ENCODE data around the gene UBIAD1. TPM values are rescaled to one million over a fixed set of nuclear protein-coding genes. Genes with fewer than 3 reads are reported as not detected.

The UBIAD1 gene
- total RNA-seq, 1 experiment from 2014 or later = 17.0 TPM

- H3K4me3 Mint-ChIP-seq (ENCODE audit: unreplicated experiment) = no peak overlapping the region
- no peaks in the 10 kb centered on the region for H3K4me1 Mint-ChIP-seq (ENCODE audit: low read depth, unreplicated experiment)
- H3K9me3 Mint-ChIP-seq (ENCODE audit: unreplicated experiment) = no peaks in the 10 kb centered on the region
- peaks cover 73% of the 10 kb centered on the region for H3K36me3 Mint-ChIP-seq (ENCODE audit: insufficient read depth, unreplicated experiment)
- Histone ChIP-seq H3K27me3 (replicated peaks; ENCODE audit: control insufficient read depth, insufficient read depth, low read length) (no peaks in the 10 kb centered on the region), H3K9me3 (no peaks in the 10 kb centered on the region), H3K4me3 (ENCODE audit: low read depth, low read length) (no peak overlapping the region), H3K4me1 (no peaks in the 10 kb centered on the region), H3K36me3 (ENCODE audit: control insufficient read depth, insufficient read depth, low read length) (no peaks in the 10 kb centered on the region)
- BruUV-seq (replicated peaks) = no TSS peak
- H3K27me3 Mint-ChIP-seq (ENCODE audit: insufficient read depth, unreplicated experiment) = no peaks in the 10 kb centered on the region
- no peak overlapping the region for H3K27ac Mint-ChIP-seq (ENCODE audit: unreplicated experiment)
- DNase-seq = no peak
- intact Hi-C loops (cut with micrococcal nuclease; ENCODE audit: unreplicated experiment) = no loop called here
- CTCF ChIA-PET = interaction anchor here (0.6 kb wide), 1 partner anchor 1546 kb away, joined by 7 read pairs; no protein-coding TSS in a partner anchor
- POLR2A ChIA-PET = no interaction called here
- TF ChIP-seq CTCF (IDR thresholded peaks at IDR 0.05; ENCODE audit: insufficient read depth in 1 of 2, low read depth in 1 of 2, low read length in 1 of 2, severe bottlenecking in 1 of 2, unreplicated experiment in 1 of 2) = no peak
Measured at GRCh38 chr1:11229203-11229602, 43.8 kb upstream of the UBIAD1 start.

- Histone ChIP-seq H3K4me1 (no peaks in the 10 kb centered on the region), H3K9me3 (no peaks in the 10 kb centered on the region), H3K36me3 (ENCODE audit: control insufficient read depth, insufficient read depth, low read length) (no peaks in the 10 kb centered on the region), H3K27me3 (replicated peaks; ENCODE audit: control insufficient read depth, insufficient read depth, low read length) (no peaks in the 10 kb centered on the region), H3K4me3 (ENCODE audit: low read depth, low read length) (no peak overlapping the region)
- Mint-ChIP-seq H3K27me3 (ENCODE audit: insufficient read depth, unreplicated experiment) (no peaks in the 10 kb centered on the region), H3K27ac (ENCODE audit: unreplicated experiment) (no peak overlapping the region), H3K36me3 (ENCODE audit: insufficient read depth, unreplicated experiment) (peaks cover 56% of the 10 kb centered on the region), H3K9me3 (ENCODE audit: unreplicated experiment) (no peaks in the 10 kb centered on the region), H3K4me1 (ENCODE audit: low read depth, unreplicated experiment) (no peaks in the 10 kb centered on the region), H3K4me3 (ENCODE audit: unreplicated experiment) (no peak overlapping the region)
- TF ChIP-seq CTCF (IDR thresholded peaks at IDR 0.05; ENCODE audit: insufficient read depth in 1 of 2, low read depth in 1 of 2, low read length in 1 of 2, severe bottlenecking in 1 of 2, unreplicated experiment in 1 of 2) = no peak
- no peak for DNase-seq
- POLR2A ChIA-PET = no interaction called here
- BruUV-seq (replicated peaks) = no TSS peak
- intact Hi-C loops (cut with micrococcal nuclease; ENCODE audit: unreplicated experiment) = no loop called here
- CTCF ChIA-PET = no interaction called here
Measured at GRCh38 chr1:11233208-11233607, 39.8 kb upstream of the UBIAD1 start.

- peaks cover 3% of the 10 kb centered on the region; the same call in 1 of the 2 replicates for H3K36me3 ChIP-seq (ENCODE audit: control insufficient read depth, insufficient read depth, low read length)
- no peaks in the 10 kb centered on the region for H3K4me1 Mint-ChIP-seq (ENCODE audit: low read depth, unreplicated experiment)
- no TSS peak for BruUV-seq (replicated peaks)
- H3K4me3 Mint-ChIP-seq (ENCODE audit: unreplicated experiment) = no peak overlapping the region
- no peak overlapping the region for H3K27ac Mint-ChIP-seq (ENCODE audit: unreplicated experiment)
- no peaks in the 10 kb centered on the region for H3K27me3 Mint-ChIP-seq (ENCODE audit: insufficient read depth, unreplicated experiment)
- intact Hi-C loops (cut with micrococcal nuclease; ENCODE audit: unreplicated experiment) = no loop called here
- H3K4me1 ChIP-seq = no peaks in the 10 kb centered on the region
- H3K36me3 Mint-ChIP-seq (ENCODE audit: insufficient read depth, unreplicated experiment) = peaks cover 55% of the 10 kb centered on the region
- DNase-seq = no peak
- H3K4me3 ChIP-seq (ENCODE audit: low read depth, low read length) = no peak overlapping the region
- no peaks in the 10 kb centered on the region for H3K9me3 Mint-ChIP-seq (ENCODE audit: unreplicated experiment)
- CTCF ChIA-PET = no interaction called here
- H3K27me3 ChIP-seq (replicated peaks; ENCODE audit: control insufficient read depth, insufficient read depth, low read length) = no peaks in the 10 kb centered on the region
- POLR2A ChIA-PET = no interaction called here
- no peak for TF ChIP-seq CTCF (IDR thresholded peaks at IDR 0.05; ENCODE audit: insufficient read depth in 1 of 2, low read depth in 1 of 2, low read length in 1 of 2, severe bottlenecking in 1 of 2, unreplicated experiment in 1 of 2)
- no peaks in the 10 kb centered on the region for H3K9me3 ChIP-seq
Measured at GRCh38 chr1:11237356-11237755, 35.6 kb upstream of the UBIAD1 start.

Data from Caco-2 (cell line).